Tracheal epithelial cell (primary cell): ENCODE results near the gene FERMT2. TPM values are rescaled to one million over a fixed set of nuclear protein-coding genes. Genes with fewer than 3 reads are reported as not detected.

Experiments
- total RNA-seq: library from RNA; depleted of rRNA; stranded (reverse); fragments of >200 nt; gene quantifications from 2 replicates; pipeline ENCODE4 v1.2.1, GENCODE V29; 2014

FERMT2 gene
- total RNA-seq = 17.1 and 39.3 TPM in 2 replicates

DNA sequence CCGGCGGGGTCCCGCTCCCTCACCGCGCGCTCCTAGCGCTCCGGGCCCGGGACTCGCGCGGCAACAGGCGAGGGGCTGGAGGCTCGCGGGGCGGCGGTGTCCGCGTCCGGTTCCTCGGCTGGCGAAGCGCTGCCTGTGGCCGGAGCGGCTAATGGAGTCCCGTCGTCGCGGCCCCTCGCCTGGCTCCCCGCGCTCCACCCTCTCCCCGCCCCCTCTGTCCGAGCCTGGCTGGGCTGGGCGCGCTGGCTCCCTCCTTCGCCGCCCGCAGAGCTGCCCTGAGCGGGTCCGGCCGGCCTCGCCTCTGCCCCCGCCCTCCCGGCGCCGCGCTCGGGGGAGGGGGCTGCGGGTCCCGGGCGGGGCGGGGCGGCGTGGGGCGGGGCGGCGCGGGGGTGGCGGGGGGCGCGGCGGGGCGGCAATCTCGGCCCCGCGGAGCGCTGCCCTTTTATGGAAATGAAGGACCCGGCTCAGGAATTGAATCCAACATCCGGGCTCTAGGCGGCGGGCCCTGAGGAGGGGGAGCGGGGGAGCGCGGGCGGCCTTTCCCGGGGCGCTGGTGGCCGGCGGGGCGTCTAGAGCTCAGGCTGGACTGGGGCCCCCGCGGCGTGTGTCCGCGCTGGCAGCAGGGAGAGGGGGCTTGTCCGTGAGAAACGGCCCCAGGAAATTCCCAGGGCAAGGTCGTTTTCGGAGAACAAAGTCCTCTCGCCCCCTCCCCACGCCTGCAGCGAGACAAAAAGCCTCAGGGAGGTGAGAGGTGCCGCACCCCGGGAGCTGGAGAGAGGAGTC lies at the start of gene FERMT2:
TSS of gene FERMT2 (minus strand) at position 153 of the 783 bp plus-strand sequence. CDS start 482 bp downstream, outside the sequence.

Other genes with a start within 250 kb of the FERMT2 start
- gene PSMC6, start 243.8 kb downstream of the FERMT2 start, total RNA-seq = 88.5 and 113 TPM in 2 replicates
- 14.9 and 15.1 TPM in 2 replicates for gene STYX, start 220.9 kb downstream of the FERMT2 start, total RNA-seq
- gene GNPNAT1, start 159.4 kb downstream of the FERMT2 start, total RNA-seq = 34.2 and 58.2 TPM in 2 replicates
- gene DDHD1, start 202.3 kb upstream of the FERMT2 start, total RNA-seq = 5.1 and 6.0 TPM in 2 replicates